GM23338 (cell line): ENCODE data around the gene ATF3. TPM values are rescaled to one million over a fixed set of nuclear protein-coding genes. Genes with fewer than 3 reads are reported as not detected.

ENCODE experiments used
- ATAC-seq: fragments of 200-7000 bp; cut with Tn5 transposase; 3 replicates; pipeline ENCODE4 v1.9.1; 2020
- DNase-seq: peaks from one replicate; pipeline ENCODE4 v3.0.0-alpha.2; 2015; ENCODE audit warnings: low spot score
- H2AFZ ChIP-seq: fragments of 200-600 bp; sonication (generic); 2 replicates; pipeline ENCODE4 v1.8.0; 2016; ENCODE audit warnings: antibody characterized with exemption, mild to moderate bottlenecking, moderate library complexity
- H3F3A ChIP-seq: fragments of 200-600 bp; sonication (generic); replicated peaks from 2 replicates; pipeline ENCODE4 v1.8.0; 2017; ENCODE audit warnings: antibody characterized with exemption, mixed run types, low read depth
- H3K27ac ChIP-seq: fragments of 200-600 bp; sonication (generic); 2 replicates; pipeline ENCODE4 v1.6.1; 2016; ENCODE audit warnings: low read depth
- H3K27me3 ChIP-seq: fragments of 200-600 bp; sonication (generic); 2 replicates; pipeline ENCODE4 v1.8.0; 2016; ENCODE audit warnings: mild to moderate bottlenecking, mixed run types, moderate library complexity; ENCODE audit not compliant: insufficient read depth
- H3K36me3 ChIP-seq: fragments of 200-600 bp; sonication (generic); 2 replicates; pipeline ENCODE4 v1.8.0; 2016; ENCODE audit warnings: mild to moderate bottlenecking; ENCODE audit not compliant: insufficient read depth
- H3K4me1 ChIP-seq: fragments of 200-600 bp; sonication (generic); 2 replicates; pipeline ENCODE4 v1.8.0; 2016; ENCODE audit warnings: mild to moderate bottlenecking, moderate library complexity; ENCODE audit not compliant: insufficient read depth
- H3K4me2 ChIP-seq: fragments of 200-600 bp; sonication (generic); 2 replicates; pipeline ENCODE4 v1.7.1; 2017; ENCODE audit warnings: mixed run types
- H3K4me3 ChIP-seq: fragments of 200-600 bp; sonication (generic); 2 replicates; pipeline ENCODE4 v1.6.1; 2016; ENCODE audit warnings: mixed run types
- H3K79me2 ChIP-seq: fragments of 200-600 bp; sonication (generic); replicated peaks from 2 replicates; pipeline ENCODE4 v1.8.0; 2017; ENCODE audit warnings: mild to moderate bottlenecking; ENCODE audit not compliant: insufficient read depth
- H3K9me2 ChIP-seq: fragments of 200-600 bp; sonication (generic); 2 replicates; pipeline ENCODE4 v1.8.0; 2017; ENCODE audit not compliant: insufficient read depth
- H4K20me1 ChIP-seq: fragments of 200-600 bp; sonication (generic); replicated peaks from 2 replicates; pipeline ENCODE4 v1.8.0; 2017; ENCODE audit warnings: mild to moderate bottlenecking; ENCODE audit not compliant: insufficient read depth
- H3K27ac Mint-ChIP-seq: 2 replicates; pipeline ENCODE4 v1.8.0; 2020; ENCODE audit warnings: inconsistent platforms, mild to moderate bottlenecking, moderate library complexity, mixed read lengths
- H3K27me3 Mint-ChIP-seq: 3 replicates; pipeline ENCODE4 v1.8.0; 2022; ENCODE audit warnings: low read depth, mild to moderate bottlenecking, moderate library complexity, mixed read lengths, inconsistent platforms; ENCODE audit not compliant: insufficient read depth, poor library complexity
- H3K36me3 Mint-ChIP-seq: 3 replicates; pipeline ENCODE4 v1.8.0; 2021; ENCODE audit warnings: low read depth, mild to moderate bottlenecking, inconsistent platforms, moderate library complexity, mixed read lengths
- H3K4me1 Mint-ChIP-seq: 3 replicates; pipeline ENCODE4 v1.8.0; 2020; ENCODE audit warnings: mild to moderate bottlenecking, inconsistent platforms, mixed read lengths
- H3K4me3 Mint-ChIP-seq: 3 replicates; pipeline ENCODE4 v1.8.0; 2021; ENCODE audit warnings: moderate library complexity, mild to moderate bottlenecking, inconsistent platforms, mixed read lengths
- H3K9me3 Mint-ChIP-seq: 3 replicates; pipeline ENCODE4 v1.8.0; 2020; ENCODE audit warnings: moderate library complexity, mild to moderate bottlenecking, inconsistent platforms, mixed read lengths
- CREB1 ChIP-seq: fragments of 250-450 bp; sonication (Bioruptor Pico); IDR thresholded peaks from 2 replicates; pipeline ENCODE4 v1.5.0; 2020; ENCODE audit warnings: low read depth, mild to moderate bottlenecking, moderate library complexity
- EZH2 ChIP-seq: fragments of 200-600 bp; sonication (generic); IDR thresholded peaks from one replicate; pipeline ENCODE4 v1.8.0; 2017; ENCODE audit warnings: antibody characterized with exemption, mild to moderate bottlenecking, low read depth; ENCODE audit not compliant: unreplicated experiment
- NANOG ChIP-seq: IDR thresholded peaks from 2 replicates; pipeline ENCODE4 v1.6.1; 2016; ENCODE audit warnings: antibody characterized with exemption, borderline replicate concordance
- POLR2AphosphoS5 ChIP-seq: IDR thresholded peaks from 2 replicates; pipeline ENCODE4 v1.6.1; 2016; ENCODE audit warnings: antibody characterized with exemption, low read depth
- REST ChIP-seq: IDR thresholded peaks from one replicate; pipeline ENCODE4 v1.6.1; 2018; ENCODE audit warnings: antibody characterized with exemption; ENCODE audit not compliant: unreplicated experiment
- STAT1 ChIP-seq: IDR thresholded peaks from one replicate; pipeline ENCODE4 v1.6.1; 2016; ENCODE audit warnings: antibody characterized with exemption; ENCODE audit not compliant: unreplicated experiment
- ZNF114 ChIP-seq: fragments of 250-450 bp; sonication (Bioruptor Pico); IDR thresholded peaks from 2 replicates; pipeline ENCODE4 v1.5.0; 2020; ENCODE audit warnings: mild to moderate bottlenecking, moderate library complexity
- ZNF331 ChIP-seq: fragments of 250-450 bp; sonication (Bioruptor Pico); IDR thresholded peaks from 2 replicates; pipeline ENCODE4 v1.5.0; 2020; ENCODE audit warnings: low read depth, mild to moderate bottlenecking, moderate library complexity
- polyA plus RNA-seq: library from polyadenylated mRNA; unstranded; fragments of >200 nt; fragmentation: Nextera tagmentation; extraction: Ambion mirVana; gene quantifications from 2 replicates; pipeline ENCODE4 v1.2.1, GENCODE V29; 2016
- total RNA-seq: library from RNA; depleted of rRNA; stranded (reverse); fragments of >200 nt; shearing (Covaris generic); gene quantifications from 2 replicates; pipeline ENCODE4 v1.2.3, GENCODE V29; 2014
- TF ChIP-seq, protein P1 (sequence below): fragments of 250-450 bp; sonication (Bioruptor Pico); IDR thresholded peaks from 2 replicates; pipeline ENCODE4 v1.5.0; 2020; ENCODE audit warnings: mild to moderate bottlenecking, moderate library complexity
- TF ChIP-seq, protein P2 (sequence below), 2 experiments: fragments of 200-600 bp in 1 of 2; sonication (generic) in 1 of 2; conservative IDR thresholded peaks; 2 replicates each; pipeline versions ENCODE4 v1.5.1 to v1.6.1; 2016 to 2017; ENCODE audit warnings: antibody characterized with exemption in 2 of 2, low read depth in 2 of 2, mild to moderate bottlenecking in 2 of 2, moderate library complexity in 1 of 2

ATF3 gene
- total and polyA plus RNA-seq, 2 experiments from 2014 or later, result 12.6 to 17.2 TPM

GRCh38 chr1:212594640-212595039 lies 13.9 kb upstream of the ATF3 start:
- no peak for TF ChIP-seq REST
- TF ChIP-seq NANOG, result no peak
- TF ChIP-seq STAT1, result no peak
- TF ChIP-seq CREB1 (CRISPR knock-in tag), result no peak
- TF ChIP-seq, protein P1, sequence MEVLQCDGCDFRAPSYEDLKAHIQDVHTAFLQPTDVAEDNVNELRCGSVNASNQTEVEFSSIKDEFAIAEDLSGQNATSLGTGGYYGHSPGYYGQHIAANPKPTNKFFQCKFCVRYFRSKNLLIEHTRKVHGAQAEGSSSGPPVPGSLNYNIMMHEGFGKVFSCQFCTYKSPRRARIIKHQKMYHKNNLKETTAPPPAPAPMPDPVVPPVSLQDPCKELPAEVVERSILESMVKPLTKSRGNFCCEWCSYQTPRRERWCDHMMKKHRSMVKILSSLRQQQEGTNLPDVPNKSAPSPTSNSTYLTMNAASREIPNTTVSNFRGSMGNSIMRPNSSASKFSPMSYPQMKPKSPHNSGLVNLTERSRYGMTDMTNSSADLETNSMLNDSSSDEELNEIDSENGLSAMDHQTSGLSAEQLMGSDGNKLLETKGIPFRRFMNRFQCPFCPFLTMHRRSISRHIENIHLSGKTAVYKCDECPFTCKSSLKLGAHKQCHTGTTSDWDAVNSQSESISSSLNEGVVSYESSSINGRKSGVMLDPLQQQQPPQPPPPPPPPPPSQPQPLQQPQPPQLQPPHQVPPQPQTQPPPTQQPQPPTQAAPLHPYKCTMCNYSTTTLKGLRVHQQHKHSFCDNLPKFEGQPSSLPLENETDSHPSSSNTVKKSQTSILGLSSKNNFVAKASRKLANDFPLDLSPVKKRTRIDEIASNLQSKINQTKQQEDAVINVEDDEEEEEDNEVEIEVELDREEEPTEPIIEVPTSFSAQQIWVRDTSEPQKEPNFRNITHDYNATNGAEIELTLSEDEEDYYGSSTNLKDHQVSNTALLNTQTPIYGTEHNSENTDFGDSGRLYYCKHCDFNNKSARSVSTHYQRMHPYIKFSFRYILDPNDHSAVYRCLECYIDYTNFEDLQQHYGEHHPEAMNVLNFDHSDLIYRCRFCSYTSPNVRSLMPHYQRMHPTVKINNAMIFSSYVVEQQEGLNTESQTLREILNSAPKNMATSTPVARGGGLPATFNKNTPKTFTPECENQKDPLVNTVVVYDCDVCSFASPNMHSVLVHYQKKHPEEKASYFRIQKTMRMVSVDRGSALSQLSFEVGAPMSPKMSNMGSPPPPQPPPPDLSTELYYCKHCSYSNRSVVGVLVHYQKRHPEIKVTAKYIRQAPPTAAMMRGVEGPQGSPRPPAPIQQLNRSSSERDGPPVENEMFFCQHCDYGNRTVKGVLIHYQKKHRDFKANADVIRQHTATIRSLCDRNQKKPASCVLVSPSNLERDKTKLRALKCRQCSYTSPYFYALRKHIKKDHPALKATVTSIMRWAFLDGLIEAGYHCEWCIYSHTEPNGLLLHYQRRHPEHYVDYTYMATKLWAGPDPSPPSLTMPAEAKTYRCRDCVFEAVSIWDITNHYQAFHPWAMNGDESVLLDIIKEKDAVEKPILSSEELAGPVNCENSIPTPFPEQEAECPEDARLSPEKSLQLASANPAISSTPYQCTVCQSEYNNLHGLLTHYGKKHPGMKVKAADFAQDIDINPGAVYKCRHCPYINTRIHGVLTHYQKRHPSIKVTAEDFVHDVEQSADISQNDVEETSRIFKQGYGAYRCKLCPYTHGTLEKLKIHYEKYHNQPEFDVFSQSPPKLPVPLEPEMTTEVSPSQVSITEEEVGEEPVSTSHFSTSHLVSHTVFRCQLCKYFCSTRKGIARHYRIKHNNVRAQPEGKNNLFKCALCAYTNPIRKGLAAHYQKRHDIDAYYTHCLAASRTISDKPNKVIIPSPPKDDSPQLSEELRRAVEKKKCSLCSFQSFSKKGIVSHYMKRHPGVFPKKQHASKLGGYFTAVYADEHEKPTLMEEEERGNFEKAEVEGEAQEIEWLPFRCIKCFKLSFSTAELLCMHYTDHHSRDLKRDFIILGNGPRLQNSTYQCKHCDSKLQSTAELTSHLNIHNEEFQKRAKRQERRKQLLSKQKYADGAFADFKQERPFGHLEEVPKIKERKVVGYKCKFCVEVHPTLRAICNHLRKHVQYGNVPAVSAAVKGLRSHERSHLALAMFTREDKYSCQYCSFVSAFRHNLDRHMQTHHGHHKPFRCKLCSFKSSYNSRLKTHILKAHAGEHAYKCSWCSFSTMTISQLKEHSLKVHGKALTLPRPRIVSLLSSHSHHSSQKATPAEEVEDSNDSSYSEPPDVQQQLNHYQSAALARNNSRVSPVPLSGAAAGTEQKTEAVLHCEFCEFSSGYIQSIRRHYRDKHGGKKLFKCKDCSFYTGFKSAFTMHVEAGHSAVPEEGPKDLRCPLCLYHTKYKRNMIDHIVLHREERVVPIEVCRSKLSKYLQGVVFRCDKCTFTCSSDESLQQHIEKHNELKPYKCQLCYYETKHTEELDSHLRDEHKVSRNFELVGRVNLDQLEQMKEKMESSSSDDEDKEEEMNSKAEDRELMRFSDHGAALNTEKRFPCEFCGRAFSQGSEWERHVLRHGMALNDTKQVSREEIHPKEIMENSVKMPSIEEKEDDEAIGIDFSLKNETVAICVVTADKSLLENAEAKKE (CRISPR knock-in tag), result no peak
- no peak for TF ChIP-seq EZH2
- no peak for TF ChIP-seq ZNF331 (CRISPR knock-in tag)
- TF ChIP-seq, protein P2, sequence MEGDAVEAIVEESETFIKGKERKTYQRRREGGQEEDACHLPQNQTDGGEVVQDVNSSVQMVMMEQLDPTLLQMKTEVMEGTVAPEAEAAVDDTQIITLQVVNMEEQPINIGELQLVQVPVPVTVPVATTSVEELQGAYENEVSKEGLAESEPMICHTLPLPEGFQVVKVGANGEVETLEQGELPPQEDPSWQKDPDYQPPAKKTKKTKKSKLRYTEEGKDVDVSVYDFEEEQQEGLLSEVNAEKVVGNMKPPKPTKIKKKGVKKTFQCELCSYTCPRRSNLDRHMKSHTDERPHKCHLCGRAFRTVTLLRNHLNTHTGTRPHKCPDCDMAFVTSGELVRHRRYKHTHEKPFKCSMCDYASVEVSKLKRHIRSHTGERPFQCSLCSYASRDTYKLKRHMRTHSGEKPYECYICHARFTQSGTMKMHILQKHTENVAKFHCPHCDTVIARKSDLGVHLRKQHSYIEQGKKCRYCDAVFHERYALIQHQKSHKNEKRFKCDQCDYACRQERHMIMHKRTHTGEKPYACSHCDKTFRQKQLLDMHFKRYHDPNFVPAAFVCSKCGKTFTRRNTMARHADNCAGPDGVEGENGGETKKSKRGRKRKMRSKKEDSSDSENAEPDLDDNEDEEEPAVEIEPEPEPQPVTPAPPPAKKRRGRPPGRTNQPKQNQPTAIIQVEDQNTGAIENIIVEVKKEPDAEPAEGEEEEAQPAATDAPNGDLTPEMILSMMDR (conservative IDR thresholded peaks at IDR 0.05; ENCODE audit: low read depth in 2 of 2), result no peak
- no peak for TF ChIP-seq ZNF114 (CRISPR knock-in tag)
- no peak for TF ChIP-seq POLR2AphosphoS5
- no peaks in the 10 kb centered on the region; the same call in 1 of the 2 replicates for H3K4me1 ChIP-seq
- H2AFZ ChIP-seq, result no peak overlapping the region
- no peaks in the 10 kb centered on the region for H3F3A ChIP-seq
- H3K9me3 Mint-ChIP-seq, result no peaks in the 10 kb centered on the region
- H3K4me3 ChIP-seq, result no peak overlapping the region
- H3K79me2 ChIP-seq, result no peaks in the 10 kb centered on the region
- H3K27me3 Mint-ChIP-seq, result peaks cover 6% of the 10 kb centered on the region
- H3K27me3 ChIP-seq, result no peaks in the 10 kb centered on the region
- no peak overlapping the region for H3K4me2 ChIP-seq
- no peaks in the 10 kb centered on the region for H3K36me3 ChIP-seq
- H3K27ac ChIP-seq, result no peak overlapping the region
- peaks cover 14% of the 10 kb centered on the region for H3K4me1 Mint-ChIP-seq
- no peak overlapping the region for H3K4me3 Mint-ChIP-seq
- H4K20me1 ChIP-seq, result no peaks in the 10 kb centered on the region
- ATAC-seq (no peak), DNase-seq (no peak)
- H3K27ac Mint-ChIP-seq, result no peak overlapping the region
- no peaks in the 10 kb centered on the region for H3K36me3 Mint-ChIP-seq
- 0 out of 2 replicates have a peak, but pooled peaks cover 3% of the 10 kb centered on the region for H3K9me2 ChIP-seq
